Pulmonary artery endothelial cell (primary cell): ENCODE measurements around the gene GRIA1. TPM values are rescaled to one million over a fixed set of nuclear protein-coding genes. Genes with fewer than 3 reads are reported as not detected.
A peak's percentile ranks its signal among the peaks of the same experiment; 100 is the strongest.

ENCODE experiments used
- DNase-seq: peaks from one replicate; pipeline ENCODE4 v3.0.0-alpha.2; 2011; ENCODE audit warnings: low read depth, low spot score
- total RNA-seq: library from RNA; depleted of rRNA; stranded (reverse); fragments of >200 nt; gene quantifications from 2 replicates; pipeline ENCODE4 v1.2.3, GENCODE V29; 2014

GRIA1 gene
- total RNA-seq, 1 donor from 2014 or later = not detected

- no peak for DNase-seq
Observed at GRCh38 chr5:153610811-153611210, 120.3 kb downstream of the GRIA1 start.

GRCh38 chr5:153613144-153613543 lies 122.7 kb downstream of the GRIA1 start:
- DNase-seq = no peak

GRCh38 chr5:153613672-153614071 lies 123.2 kb downstream of the GRIA1 start:
- no peak for DNase-seq

- no peak for DNase-seq
Observed at GRCh38 chr5:153617190-153617589, 126.7 kb downstream of the GRIA1 start.

- DNase-seq = no peak
Observed at GRCh38 chr5:153618307-153618706, 127.8 kb downstream of the GRIA1 start.

GRCh38 chr5:153618867-153619266 lies 128.4 kb downstream of the GRIA1 start:
- DNase-seq = no peak

GRCh38 chr5:153619771-153620170 lies 129.3 kb downstream of the GRIA1 start:
- peak; percentile 59 for DNase-seq

- DNase-seq = no peak
Observed at GRCh38 chr5:153623124-153623523, 132.7 kb downstream of the GRIA1 start.

- no peak for DNase-seq
Observed at GRCh38 chr5:153623751-153624450, 133.4 kb downstream of the GRIA1 start.

- no peak for DNase-seq
Observed at GRCh38 chr5:153624451-153624765, 133.9 kb downstream of the GRIA1 start.

- DNase-seq = no peak
Observed at GRCh38 chr5:153625826-153626354, 135.4 kb downstream of the GRIA1 start.

GRCh38 chr5:153626836-153627235 lies 136.4 kb downstream of the GRIA1 start:
- no peak for DNase-seq

- DNase-seq = peak; percentile 80
Observed at GRCh38 chr5:153629027-153629895, 138.8 kb downstream of the GRIA1 start.

GRCh38 chr5:153630546-153630945 lies 140.1 kb downstream of the GRIA1 start:
- no peak for DNase-seq

GRCh38 chr5:153632748-153633290 lies 142.3 kb downstream of the GRIA1 start:
- DNase-seq = no peak

- DNase-seq = no peak
Observed at GRCh38 chr5:153636670-153637451, 146.4 kb downstream of the GRIA1 start.

- no peak for DNase-seq
Observed at GRCh38 chr5:153640293-153640692, 149.8 kb downstream of the GRIA1 start.

- no peak for DNase-seq
Observed at GRCh38 chr5:153641183-153641688, 150.8 kb downstream of the GRIA1 start.

GRCh38 chr5:153654504-153655200 lies 164.2 kb downstream of the GRIA1 start:
- no peak for DNase-seq

GRCh38 chr5:153655201-153655510 lies 164.7 kb downstream of the GRIA1 start:
- no peak for DNase-seq

GRCh38 chr5:153658149-153658548 lies 167.7 kb downstream of the GRIA1 start:
- DNase-seq = no peak
